ENCODE results near the gene WDR70.
"Not testable (repeated sequence)": the region's sequence is repeated elsewhere in the genome, so short reads cannot be mapped to it uniquely, and the experiment has no call there.

The WDR70 gene

GRCh38 chr5:37454402-37455055 lies 75.4 kb downstream of the WDR70 start:
- not testable (repeated sequence) for DNase-seq

- not testable (repeated sequence) for DNase-seq
These were observed 84.3 kb downstream of the WDR70 start for GRCh38 chr5:37463191-37464051.

- not testable (repeated sequence) for DNase-seq
These were observed 85.5 kb downstream of the WDR70 start for GRCh38 chr5:37464581-37464980.

- not testable (repeated sequence) for DNase-seq
These were observed 90.3 kb downstream of the WDR70 start for GRCh38 chr5:37469383-37469782.

GRCh38 chr5:37471666-37472197 lies 92.6 kb downstream of the WDR70 start:
- DNase-seq: no peak

- no peak for DNase-seq
These were observed 98.3 kb downstream of the WDR70 start for GRCh38 chr5:37477426-37477825.

- DNase-seq: no peak
These were observed 99.2 kb downstream of the WDR70 start for GRCh38 chr5:37478121-37478894.

- DNase-seq: not testable (repeated sequence)
These were observed 102.3 kb downstream of the WDR70 start for GRCh38 chr5:37481395-37481794.

GRCh38 chr5:37490120-37490810 lies 111.1 kb downstream of the WDR70 start:
- no peak for DNase-seq

GRCh38 chr5:37490931-37491330 lies 111.8 kb downstream of the WDR70 start:
- no peak for DNase-seq

GRCh38 chr5:37492778-37493555 lies 113.8 kb downstream of the WDR70 start:
- no peak for DNase-seq

GRCh38 chr5:37494756-37495155 lies 115.6 kb downstream of the WDR70 start:
- no peak for DNase-seq

GRCh38 chr5:37495210-37495609 lies 116.1 kb downstream of the WDR70 start:
- DNase-seq: no peak

- no peak for DNase-seq
These were observed 116.7 kb downstream of the WDR70 start for GRCh38 chr5:37495668-37496347.

GRCh38 chr5:37496902-37497445 lies 117.9 kb downstream of the WDR70 start:
- DNase-seq: no peak

GRCh38 chr5:37501152-37501551 lies 122.0 kb downstream of the WDR70 start:
- DNase-seq: no peak

GRCh38 chr5:37506241-37506640 lies 127.1 kb downstream of the WDR70 start:
- no peak for DNase-seq

- DNase-seq: no peak
These were observed 127.6 kb downstream of the WDR70 start for GRCh38 chr5:37506722-37507121.

- DNase-seq: no peak
These were observed 132.5 kb downstream of the WDR70 start for GRCh38 chr5:37511646-37512045.

- no peak for DNase-seq
These were observed 135.8 kb downstream of the WDR70 start for GRCh38 chr5:37514946-37515345.

- DNase-seq: no peak
These were observed 138.6 kb downstream of the WDR70 start for GRCh38 chr5:37517686-37518085.
